Superior temporal gyrus (tissue), 1 donor: Measurements from ENCODE around the gene SMIM41.

Experiments used
- DNase-seq: peaks from one replicate; pipeline ENCODE4 v3.0.0-alpha.2; 2016; ENCODE audit errors: extremely low spot score

SMIM41 gene

DNA sequence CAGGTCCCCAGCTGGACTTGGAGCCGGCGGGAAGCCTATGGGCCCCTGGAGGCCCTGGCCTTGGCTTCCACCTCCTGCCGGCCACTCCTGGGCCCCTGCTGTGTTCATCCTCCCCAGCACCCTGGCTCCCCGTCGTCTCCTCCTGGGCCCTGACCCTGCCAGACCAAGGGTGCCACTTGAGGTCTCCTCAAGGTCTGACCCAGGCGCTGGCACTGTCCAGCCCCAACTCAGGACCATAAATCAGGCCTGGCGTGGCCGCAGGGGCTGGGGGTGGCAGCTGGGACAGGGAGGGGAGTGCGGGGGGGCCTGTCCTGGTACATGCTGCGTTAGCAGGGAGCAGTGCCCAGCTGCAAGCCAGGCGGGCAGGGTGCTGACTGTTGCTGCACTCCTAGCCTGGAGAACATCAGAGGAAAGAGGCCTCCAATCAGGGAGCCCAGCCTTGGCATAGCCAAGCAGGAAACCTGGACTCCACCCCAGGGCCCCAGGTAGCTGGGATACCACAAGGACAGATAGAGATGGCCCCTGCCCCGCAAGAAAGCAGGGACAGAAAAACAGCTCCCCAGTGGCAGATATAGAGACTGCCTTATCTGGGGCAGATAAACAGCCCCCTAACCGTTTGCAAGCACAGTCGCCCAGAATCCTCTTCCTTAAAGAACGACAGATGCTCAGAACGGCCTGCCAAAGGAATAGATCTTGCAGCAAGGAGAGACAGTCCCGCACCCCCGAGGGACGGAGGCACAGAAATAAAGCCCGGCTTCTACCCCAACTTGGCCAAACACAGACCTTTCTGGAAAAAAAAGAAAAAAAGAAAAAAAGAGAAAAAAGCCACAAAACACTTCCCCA is 16.2 kb upstream of the SMIM41 start:
- no peak for DNase-seq

DNA sequence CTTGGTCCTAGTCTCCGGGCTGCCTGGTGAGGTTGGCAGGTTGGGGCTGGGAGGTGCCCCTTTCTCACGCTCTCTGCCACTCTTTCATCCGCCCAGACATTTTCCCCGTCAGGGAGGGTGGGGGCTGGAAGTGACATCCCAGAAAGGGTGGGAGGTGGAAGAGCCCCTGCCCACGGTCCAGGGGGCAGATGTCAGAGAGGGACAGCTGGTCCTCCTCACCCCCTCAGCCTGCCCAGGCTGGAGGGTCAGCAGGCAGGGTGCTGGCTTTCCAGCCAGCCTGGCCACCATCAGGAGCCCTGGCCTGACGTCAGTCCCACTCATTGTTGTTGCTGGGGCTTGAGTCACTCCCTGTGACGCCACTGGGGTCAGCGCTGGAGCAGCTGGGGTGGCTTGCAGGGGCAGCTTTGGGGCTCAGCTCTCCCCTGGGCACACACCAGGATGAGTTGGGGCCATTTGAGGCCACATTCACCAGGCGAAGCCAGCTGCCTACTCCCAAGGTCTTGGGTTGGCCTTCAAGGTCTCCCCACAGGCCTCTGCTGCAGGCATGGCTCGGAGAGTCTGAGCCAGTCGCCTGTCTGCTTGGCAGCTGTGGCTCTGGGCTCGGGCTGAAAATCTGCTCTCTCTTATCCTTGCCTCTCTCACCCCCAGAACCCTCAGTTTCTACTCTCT is 15.4 kb upstream of the SMIM41 start:
- no peak for DNase-seq

- no peak for DNase-seq
Observed at GRCh38 chr12:52066346-52067080, 13.0 kb upstream of the SMIM41 start.

DNA sequence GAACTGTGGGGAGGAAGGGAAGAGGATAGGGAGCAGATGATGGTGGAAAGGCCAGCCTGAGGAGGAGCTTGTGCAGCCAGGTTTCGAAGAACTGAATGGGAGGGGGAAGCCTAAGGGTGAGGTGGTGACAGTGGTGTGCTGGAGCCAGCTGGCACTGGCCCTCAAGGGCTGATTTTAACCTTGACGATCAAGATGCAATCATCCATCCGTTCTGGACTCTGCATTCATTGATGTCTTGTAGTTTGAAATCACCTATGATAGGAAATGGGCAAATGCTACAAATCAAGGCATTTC is 12.5 kb upstream of the SMIM41 start:
- DNase-seq: no peak

DNA sequence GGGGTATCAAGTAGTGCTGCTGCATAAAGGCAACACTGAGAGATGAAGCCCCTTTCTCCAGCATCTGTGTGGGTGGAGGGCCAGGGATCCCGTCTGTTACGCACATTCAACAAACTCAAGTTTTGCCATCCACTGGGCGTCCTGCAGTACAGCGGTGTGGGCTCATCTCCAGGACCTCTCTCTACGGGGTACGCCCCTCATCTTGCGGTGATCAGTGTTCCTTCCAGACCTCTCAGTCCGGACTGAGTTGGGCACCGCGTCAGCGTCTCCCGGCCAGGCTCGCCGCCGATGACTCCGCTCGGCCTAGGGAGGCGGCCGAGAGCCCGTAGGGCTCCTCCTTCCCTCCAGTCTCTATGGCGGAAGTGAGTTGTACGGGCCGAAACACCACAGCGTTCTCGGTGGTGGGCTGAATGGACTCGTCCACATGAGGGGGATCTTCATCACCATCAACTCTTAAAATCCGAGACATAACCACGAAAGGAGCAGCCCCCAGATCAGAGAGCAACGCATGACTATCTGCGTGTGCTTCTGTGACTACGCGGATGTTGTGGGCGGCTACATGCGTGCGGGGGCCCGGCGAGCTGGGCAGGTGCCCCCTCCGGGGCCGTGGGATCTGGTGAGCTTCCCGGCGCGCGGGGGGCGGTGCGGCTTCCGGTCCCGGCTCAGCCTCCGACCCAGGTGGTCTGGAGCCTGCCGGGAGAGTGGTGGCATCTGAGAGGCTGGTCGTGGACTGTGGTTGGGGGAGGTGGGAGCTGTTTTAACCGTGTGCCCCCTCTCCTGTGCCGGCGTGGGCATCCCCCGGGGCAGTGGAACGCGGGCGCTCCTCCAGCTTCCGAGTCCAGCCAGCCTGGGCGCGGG is 9.9 kb upstream of the SMIM41 start, which contains the start of gene ATG101:
Gene ATG101 (plus strand): TSS at position 652 of the 858 bp plus-strand sequence. CDS start 3,673 bp downstream, outside the sequence.
- DNase-seq: peak; percentile 97

DNA sequence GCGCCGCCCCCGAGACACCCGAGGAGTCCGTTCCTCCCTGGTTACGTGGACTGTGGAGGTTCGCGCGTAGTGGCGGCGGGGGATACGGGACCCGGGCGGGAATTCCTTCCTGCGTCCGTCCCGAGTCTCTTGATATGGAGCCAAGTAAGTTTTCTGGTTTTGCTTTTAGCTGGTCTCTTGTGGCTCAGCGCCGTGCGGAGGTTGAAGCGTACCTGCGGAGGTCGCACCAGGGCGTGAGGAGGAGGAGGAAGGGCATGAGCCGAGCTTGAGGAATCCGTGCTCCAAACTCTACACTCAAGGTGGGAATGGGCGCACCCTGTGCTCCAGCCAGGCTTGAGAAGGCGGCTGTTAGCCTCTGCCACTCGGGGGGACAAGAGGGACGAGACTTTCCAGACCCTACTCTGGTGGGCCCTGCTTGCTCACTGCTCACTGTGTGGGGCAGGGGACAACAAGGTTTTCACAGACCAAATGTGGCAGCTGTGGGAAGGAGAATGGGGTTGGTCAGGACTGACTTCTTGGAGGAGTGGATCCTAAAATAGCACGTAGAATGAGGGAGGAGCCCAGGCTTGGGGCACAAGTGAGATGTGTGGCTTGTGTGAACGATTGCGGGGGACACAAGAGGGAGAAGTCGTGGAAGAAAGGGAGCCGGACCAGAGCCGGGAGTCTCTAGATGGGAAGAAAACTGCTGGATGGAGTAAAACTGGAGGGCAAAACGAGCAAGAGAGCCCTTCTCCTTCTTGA is 9.1 kb upstream of the SMIM41 start:
- no peak for DNase-seq

GRCh38 chr12:52073531-52074381 is 5.7 kb upstream of the SMIM41 start:
- no peak for DNase-seq

DNA sequence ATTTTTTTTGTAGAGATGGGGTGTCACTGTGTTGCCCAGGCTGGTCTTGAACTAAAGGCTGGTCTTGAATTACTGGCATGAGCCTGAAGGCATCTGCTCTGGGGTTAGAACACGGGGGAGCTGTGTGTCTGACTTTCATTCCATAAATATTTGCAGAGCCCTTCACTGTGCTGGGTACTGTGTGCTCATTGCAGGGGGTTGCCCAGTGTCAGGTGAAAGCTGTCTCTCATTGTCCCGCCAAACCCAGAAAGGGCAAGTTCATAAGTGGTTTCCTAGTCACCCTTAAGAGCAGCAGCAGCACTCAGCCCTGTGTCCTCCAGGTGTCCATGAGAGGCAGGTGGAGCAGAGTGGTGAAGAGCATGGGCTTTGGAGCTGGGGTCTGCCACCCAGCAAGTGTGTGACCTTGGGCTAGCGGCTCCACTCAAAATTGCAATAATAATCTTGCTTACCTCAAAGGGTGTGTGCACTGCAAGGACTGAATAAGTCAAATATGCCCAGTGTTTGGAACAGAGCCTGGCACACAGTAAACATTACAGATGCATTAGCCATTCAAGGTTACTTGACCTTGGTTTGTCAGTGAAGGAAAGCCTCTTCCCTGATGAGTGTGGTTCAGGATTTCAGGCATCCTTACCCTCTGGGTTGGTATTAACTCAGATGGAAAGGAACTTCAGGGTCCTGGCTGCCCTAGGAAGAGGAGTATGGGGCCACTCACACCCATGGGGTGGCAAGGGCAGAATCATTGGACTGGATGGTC is 4.4 kb upstream of the SMIM41 start:
- no peak for DNase-seq

GRCh38 chr12:52076811-52077210 is 2.7 kb upstream of the SMIM41 start:
- DNase-seq: no peak

DNA sequence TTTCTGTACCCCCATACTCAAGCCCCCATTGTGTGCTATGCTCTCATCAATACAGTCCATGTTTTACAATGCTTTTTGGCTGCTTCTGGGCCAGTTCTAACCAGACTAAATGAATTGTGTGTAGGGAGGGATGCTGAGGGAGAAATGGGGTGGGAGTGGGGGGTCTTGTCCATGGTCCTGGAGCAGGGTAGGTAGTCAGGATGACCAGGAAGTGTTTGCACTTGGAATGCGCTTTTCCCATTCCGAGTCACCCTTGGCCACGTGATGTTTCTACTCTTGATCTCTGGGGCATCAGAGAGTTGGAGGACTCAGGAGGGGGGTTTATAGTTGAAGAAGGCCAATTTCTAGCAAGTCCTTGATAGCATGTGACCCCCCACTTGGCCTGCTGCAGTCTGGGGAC is 1.2 kb upstream of the SMIM41 start:
- no peak for DNase-seq

GRCh38 chr12:52080403-52081251 is 1.1 kb downstream of the SMIM41 start:
- no peak for DNase-seq

DNA sequence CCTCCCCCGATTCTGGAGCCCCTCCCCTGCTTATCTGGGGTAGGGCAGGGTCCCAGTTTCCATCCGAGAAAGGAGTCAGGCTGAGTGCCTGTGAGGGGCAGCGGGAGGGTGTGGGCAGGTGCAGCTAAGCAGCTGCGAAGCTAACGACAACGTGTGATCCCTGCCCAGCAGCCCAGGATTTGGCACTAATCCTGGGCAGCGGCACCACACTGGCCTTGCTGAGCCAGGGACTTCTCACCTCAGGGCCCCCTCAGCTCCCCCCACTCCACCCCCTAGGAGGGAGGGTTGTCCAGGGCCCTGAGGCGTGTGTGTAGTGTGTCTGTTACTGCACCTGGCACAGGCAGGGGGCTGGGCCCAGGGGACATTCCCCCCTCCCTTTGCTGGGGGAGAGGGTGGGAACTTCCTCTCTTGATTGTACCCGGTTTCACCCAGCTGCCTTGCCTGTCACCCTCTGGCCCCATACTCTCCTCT is 1.8 kb downstream of the SMIM41 start:
- no peak for DNase-seq

DNA sequence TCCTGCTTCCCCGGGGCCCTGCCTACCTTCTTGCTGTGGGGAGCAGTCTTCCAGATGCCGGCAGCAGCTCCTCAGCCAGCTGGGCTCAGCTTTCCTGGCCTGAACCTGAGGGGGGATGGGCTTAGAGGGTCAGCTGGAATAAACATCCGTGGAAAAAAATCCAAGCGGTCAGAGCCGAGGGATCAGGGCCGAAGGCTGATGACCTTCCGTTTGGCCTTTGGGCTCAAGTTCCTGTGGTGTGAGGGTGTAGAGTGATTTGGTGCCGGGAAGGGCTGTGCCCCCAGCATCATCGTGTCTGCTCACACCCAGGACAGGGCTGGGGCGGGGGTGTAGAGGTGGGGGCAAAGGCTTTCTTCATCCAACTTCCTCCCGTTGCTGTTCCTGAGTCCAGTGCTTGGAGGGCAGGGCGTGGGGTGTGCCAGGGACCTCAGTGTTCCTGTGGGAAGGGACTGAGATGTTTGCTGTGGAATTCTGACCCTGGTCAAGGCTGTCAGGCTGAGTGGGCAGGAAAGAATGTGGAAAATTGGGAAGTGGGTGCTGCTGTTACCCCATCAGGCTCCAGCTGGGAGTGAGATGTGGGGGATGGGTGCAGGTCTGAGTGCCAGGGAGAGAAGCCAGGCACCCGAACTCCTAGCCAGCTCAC is 2.6 kb downstream of the SMIM41 start:
- no peak for DNase-seq

DNA sequence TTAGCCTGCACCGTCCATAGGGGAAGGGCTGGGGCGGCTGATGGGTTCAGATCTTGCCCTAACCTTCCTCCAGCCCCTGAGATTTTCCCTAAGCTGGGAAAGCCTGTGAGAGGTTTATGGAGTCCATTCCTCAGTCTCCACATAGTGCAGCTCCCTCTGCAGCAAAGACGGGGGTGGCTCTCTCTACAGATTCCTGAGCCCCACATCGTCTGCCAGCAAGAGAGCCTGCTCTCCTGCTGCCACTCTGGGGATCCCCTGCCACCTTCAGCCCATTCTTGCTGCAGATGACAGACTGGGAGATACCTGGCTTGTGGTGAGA is 3.1 kb downstream of the SMIM41 start:
- no peak for DNase-seq

DNA sequence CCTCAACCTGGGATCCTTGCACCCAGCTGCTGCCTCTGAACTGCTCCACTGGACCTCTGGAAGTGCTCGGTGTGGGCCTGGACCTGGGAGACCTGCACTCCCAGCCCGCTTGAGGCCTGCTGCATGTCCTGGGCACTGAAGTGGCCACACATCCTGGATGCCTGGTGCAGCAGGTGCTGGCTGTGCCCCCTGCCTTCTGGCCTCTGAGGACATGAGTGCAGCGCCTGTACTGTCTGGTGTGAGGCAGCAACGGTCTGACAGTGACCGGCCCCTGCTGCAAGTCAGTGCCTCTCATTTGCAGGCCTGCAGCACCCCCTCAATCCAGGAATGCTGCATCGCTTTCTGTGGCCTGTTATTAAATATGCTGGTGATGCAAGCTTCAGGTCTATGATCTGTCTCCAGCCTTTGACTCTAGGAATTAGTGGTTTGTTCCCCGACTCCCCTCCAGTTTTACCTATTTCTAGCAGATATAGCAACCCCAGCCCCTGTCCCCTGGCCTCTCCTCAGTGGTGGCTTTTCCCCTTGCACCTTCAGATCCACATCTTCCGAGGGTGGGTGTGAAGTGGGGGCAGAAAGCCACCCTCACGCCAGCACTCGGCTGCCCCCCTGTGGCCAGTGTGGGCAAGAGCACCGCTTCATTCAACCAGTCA is 3.6 kb downstream of the SMIM41 start:
- peak; percentile 77 for DNase-seq

- no peak for DNase-seq
Observed at GRCh38 chr12:52083638-52083996, 4.1 kb downstream of the SMIM41 start.

DNA sequence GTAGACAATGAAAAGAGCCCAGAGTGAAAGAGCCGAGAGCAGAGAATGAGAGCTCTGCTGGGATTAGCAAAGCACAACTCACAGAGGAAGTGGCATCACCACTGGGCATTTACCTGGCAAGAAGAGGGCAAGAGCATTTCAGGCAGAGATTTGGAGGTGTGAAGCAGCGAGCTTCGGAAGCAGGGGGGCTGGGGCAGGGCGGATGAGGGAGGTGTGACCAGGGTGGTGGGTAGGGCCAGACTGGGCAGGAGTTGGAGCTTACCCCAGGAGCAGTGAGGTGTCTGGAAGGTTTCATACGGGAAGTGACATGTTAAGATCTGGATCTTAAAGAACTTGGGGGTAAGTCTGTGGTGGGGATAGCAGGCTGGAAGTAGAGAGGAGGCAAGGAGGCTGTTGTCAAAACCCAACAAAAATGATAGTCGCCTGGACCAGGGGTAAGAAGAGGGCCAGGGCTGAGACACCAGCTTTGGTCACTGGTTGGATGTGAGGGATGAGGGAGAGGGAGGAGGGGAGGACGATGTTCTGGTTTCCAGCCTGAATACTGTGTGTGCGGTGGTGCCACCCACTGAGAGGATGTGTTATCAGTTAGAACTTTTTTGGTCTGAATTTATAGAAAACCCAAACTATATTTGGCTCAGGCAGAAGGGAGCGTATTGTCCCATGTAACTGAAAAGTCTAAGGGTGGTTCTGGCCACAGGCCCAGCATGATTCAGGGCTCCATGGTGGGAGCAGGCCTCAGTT is 5.2 kb downstream of the SMIM41 start:
- DNase-seq: peak; percentile 40
